ENCODE measurements around the gene CREG2. TPM values are rescaled to one million over a fixed set of nuclear protein-coding genes. Genes with fewer than 3 reads are reported as not detected.
A peak's percentile ranks its signal among the peaks of the same experiment; 100 is the strongest.

The CREG2 gene
- 0.48 TPM in 1 of 2 replicates, not detected in the other for polyA plus RNA-seq (2014; cell fraction: cytosol; rRNA removed)
- polyA plus RNA-seq (2014; cell fraction: nucleus; rRNA removed), result not detected in 2 replicates

DNA sequence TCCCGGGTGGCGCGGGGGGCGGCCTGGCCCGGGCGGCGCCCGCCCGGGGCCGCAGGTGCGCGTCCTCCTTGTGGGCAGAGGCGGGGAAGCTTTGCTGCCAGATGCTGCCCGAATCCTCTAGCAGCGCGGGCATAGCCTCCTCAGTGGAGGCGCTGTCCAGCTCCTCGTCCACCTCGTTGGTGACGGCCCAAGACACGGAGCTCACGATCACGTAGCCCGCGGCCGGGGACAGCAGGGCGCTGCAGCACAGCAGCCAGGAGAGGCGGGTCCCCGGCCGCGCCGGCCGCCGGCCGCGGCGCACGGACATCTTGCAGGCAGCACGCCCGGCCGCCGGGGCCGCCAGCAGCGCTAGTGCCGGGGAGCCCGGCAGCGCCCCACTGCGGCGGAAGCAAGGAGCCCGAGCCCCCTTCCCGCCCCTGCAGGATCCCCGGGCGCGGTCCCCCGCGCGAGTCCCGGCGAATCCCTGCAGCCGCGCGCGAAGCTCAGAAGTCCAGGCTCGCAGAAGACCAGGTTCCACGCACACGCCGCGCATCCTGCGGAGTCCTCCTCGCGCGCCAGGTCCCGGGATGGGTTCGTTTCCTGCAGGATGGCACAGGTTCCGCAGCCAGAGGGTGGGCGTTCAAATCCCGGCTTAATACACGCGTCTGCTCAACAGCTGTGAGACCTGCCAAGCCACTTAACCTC lies at the start of gene CREG2:
TSS of gene CREG2 (minus strand) at position 353 of the 684 bp plus-strand sequence. CDS start at position 307, 46 bp downstream.
- DNase-seq (ENCODE audit: low spot score), result peak; percentile 49

DNA sequence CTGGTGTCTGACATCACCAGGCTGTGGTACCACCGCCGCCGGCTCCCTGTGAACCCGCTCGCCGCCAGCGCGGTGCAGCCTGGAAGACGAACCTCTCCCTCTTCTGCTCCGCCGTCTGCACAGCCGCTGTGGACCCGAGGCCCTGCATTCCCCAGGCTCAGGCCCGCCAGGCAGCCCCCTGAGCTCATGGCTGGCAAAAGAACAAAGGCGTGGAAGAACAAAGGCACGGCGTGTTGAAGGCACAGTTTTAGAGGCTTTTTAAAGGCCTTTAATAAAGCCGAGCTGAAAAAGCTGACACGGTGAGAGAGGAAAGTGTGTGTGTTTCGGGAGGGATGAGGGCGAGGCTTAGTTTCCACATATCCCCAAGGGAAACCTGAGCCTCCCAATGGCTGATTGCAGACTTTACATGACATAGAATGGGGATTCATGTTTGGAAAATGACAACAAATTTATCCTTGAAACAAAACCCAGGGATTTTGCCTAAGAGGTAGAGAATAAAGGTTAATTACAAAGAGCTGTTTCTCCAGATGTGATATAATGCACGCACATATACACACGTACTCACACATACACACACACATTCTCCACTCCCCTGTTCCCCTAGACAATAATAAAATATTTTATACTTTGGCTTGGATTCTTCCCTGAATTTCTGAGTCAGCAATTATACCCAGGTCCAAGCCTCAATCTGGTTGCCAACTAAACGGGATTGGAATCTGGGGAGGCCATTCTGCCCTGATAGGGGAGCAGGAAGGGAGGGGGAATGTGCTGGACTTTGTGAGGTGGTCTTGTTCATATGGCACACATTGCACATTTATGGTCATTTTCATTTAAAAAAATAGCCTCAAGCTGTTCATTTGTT lies 47.9 kb upstream of the CREG2 start:
- no peak for DNase-seq (ENCODE audit: low spot score)

DNA sequence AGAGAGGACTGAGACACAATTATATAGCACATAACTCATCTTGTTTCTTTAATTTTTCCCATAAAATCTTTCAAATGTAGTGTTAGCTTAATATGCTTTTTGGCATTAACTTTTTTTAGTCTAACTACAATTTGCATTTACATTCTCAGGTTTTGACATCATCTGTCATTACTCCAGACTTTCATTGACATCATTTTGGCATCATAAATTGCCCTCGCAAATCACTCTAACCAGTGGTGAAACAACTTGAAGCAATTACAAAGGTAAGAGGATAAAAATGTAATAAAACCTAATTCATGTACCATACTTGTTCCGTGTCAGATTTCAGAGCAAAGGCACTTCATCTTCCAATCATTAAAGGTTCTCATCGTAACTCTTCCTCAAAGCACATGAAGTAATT lies 46.2 kb upstream of the CREG2 start:
- DNase-seq (ENCODE audit: low spot score), result no peak

- DNase-seq (ENCODE audit: low spot score), result no peak
Measured at GRCh38 chr2:101432411-101433181, 45.3 kb upstream of the CREG2 start.

DNA sequence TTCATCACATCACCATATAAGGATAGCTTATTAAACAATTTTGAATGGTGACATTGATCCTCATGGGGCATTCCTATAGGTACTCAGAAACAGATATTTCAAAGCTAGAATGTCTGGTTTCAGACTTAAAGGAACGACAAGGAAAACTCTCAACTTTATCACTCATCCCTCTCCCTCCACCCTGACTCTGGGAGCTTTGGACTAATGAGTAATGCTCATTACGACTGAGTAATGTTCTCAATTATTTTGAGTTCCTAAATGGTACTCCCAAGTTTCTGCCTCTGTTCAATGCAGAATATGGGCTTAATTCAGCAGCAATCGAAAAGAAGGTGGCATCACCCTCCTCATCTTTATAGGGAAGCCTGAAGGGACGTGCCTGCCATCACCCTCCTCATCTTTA lies 44.2 kb upstream of the CREG2 start:
- DNase-seq (ENCODE audit: low spot score), result no peak

- DNase-seq (ENCODE audit: low spot score), result no peak
Measured at GRCh38 chr2:101430156-101430555, 42.9 kb upstream of the CREG2 start.

DNA sequence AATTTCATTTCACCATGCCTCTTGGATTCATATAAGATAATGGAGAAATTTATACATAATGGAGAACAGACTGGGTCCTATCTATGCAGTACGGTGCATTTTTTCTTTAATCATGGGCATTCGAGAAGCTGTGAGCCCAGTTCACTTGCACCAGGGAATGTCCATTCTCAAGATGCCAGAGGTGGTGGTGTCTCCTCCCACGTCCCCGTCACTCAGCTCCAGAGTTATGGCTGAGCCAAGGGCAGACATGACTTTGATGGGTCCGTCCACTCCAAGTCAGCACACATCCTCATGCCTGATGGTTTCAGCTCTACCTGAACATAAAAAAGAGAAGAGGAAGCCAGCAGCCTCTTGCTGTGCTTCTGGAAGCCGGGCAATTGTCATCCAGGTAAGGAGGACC lies 42.1 kb upstream of the CREG2 start:
- no peak for DNase-seq (ENCODE audit: low spot score)

GRCh38 chr2:101428422-101429176 lies 41.3 kb upstream of the CREG2 start:
- no peak for DNase-seq (ENCODE audit: low spot score)

GRCh38 chr2:101427743-101428142 lies 40.4 kb upstream of the CREG2 start:
- DNase-seq (ENCODE audit: low spot score), result no peak

GRCh38 chr2:101427240-101427639 lies 39.9 kb upstream of the CREG2 start:
- no peak for DNase-seq (ENCODE audit: low spot score)

DNA sequence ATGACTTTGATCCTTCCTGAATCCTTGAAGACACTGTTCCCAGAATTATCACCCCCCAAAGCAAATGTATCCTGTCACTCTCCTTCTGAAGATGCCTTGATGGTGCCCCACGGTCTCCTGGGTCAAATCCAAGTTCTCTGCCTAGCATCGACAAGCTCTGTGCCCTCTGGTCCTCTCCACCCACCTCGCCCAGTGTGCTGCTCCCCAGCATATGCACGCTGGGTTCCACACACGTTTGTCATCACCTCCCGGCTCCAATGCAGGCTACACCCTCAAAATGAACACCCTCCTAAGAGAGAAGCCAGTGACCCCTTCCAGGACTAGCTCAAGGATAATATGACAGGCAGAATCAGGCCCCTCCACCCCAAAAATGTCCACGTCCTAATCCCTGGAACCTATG lies 39.5 kb upstream of the CREG2 start:
- no peak for DNase-seq (ENCODE audit: low spot score)

GRCh38 chr2:101420623-101421022 lies 33.3 kb upstream of the CREG2 start:
- no peak for DNase-seq (ENCODE audit: low spot score)

- DNase-seq (ENCODE audit: low spot score), result peak; percentile 59
Measured at GRCh38 chr2:101419096-101419663, 31.9 kb upstream of the CREG2 start.

DNA sequence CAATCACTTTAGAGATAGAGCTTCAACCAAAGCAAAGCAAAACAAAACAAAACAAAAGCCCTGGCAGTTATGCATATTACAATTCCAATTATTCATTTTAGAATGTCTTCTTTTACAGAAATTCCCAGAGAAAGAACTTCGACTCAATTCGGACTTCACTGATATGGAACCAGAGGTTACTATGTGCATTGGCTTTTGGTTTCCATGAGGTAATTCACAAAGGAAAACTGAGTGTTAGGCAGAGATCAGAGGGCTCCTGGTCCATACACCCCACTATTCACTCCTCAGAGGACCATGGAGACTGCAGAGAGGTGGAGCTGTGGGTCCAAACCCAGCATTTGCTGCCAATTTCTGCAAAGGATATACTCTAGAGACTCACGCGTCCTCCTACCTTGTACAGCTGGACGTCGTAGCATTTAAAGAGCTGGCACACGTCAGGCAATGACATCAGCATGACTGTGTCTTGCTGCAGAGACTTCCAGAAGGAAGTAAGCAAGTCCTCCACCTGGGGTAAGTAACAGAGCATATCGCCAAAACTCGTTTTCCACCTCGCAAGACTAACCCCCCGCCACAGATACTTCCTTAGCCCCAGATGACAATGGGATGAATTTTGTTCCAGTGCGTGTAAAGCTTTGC lies 31.3 kb upstream of the CREG2 start:
- no peak for DNase-seq (ENCODE audit: low spot score)

DNA sequence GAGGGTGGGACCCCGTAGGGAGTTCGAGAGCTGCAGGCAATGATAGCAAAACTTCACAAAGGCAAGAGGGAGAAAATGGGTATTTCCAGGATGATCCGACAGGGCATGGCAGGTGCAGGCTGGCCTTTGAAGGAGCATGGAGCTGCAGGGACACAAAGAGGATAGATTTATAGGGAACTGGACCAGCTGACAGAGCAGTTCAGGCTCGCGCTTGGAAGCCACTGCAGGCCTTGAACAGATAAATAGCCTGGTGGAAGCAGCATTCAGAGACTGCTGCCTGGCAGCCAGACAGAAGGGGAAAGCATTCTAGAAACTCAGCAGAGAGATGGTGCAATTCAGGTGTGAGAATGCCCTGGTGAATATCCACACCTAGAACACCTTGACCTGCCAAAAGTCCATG lies 29.3 kb upstream of the CREG2 start:
- DNase-seq (ENCODE audit: low spot score), result no peak

DNA sequence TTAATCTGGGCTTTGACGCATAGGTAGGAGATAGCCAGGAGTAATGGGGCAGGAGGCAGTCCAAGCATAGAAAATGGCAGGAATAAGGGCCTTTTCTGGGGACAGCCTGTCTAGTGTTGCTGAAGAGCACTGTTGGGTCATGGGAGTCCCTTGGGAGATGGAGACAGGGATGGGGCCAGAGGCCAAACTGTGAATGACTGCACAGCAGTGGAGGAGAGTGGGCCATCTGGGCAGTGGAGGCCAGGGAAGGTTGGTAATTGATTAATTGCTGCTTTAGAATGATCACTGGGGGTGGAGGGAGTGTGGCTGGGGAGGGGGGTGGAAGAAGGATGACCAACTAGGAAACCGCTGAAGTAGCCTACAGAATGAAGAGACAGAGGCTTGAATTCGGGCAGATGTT lies 28.6 kb upstream of the CREG2 start:
- peak; percentile 22 for DNase-seq (ENCODE audit: low spot score)

- DNase-seq (ENCODE audit: low spot score), result no peak
Measured at GRCh38 chr2:101415220-101415619, 27.9 kb upstream of the CREG2 start.

DNA sequence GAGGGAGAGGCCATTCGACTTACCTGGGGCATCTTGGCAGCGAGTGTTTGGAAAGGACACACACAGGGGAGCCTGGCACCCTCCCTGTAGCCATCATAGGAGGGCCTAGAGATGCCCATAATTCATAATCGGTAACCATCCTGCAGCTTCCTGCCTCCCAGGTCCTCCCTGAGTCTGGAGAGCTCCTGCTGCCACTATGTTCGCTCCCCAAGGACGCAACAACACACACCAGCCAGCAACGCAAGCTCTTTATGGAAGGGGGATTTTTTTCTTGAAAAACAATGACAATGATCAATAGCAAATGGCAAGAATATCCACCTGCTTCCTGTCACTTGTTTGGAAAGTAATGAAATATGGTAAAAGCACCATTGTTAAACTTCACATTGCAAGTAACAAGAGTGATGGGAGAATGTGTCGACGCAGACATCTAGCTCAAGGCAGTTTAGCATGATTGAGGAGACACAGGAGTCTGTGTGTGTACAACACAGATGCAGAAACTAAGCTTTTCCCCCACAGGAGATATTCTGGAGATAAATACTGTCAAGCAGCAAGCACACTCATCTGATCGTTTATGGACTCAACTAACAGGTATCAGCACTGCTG lies 24.9 kb upstream of the CREG2 start:
- no peak for DNase-seq (ENCODE audit: low spot score)

- DNase-seq (ENCODE audit: low spot score), result no peak
Measured at GRCh38 chr2:101410746-101411145, 23.4 kb upstream of the CREG2 start.

- DNase-seq (ENCODE audit: low spot score), result no peak
Measured at GRCh38 chr2:101410114-101410513, 22.8 kb upstream of the CREG2 start.

Data from SK-N-DZ (cell line).